GM18499 (cell line): Measurements from ENCODE around the gene SNX10.
A peak's percentile ranks its signal among the peaks of the same experiment; 100 is the strongest.

Experiments
- ATAC-seq: cut with Tn5 transposase; IDR thresholded peaks from one replicate; pipeline ENCODE4 v1.9.1; 2021; ENCODE audit warnings: moderate number of reproducible peaks; ENCODE audit not compliant: insufficient read depth, unreplicated experiment

Gene SNX10

DNA sequence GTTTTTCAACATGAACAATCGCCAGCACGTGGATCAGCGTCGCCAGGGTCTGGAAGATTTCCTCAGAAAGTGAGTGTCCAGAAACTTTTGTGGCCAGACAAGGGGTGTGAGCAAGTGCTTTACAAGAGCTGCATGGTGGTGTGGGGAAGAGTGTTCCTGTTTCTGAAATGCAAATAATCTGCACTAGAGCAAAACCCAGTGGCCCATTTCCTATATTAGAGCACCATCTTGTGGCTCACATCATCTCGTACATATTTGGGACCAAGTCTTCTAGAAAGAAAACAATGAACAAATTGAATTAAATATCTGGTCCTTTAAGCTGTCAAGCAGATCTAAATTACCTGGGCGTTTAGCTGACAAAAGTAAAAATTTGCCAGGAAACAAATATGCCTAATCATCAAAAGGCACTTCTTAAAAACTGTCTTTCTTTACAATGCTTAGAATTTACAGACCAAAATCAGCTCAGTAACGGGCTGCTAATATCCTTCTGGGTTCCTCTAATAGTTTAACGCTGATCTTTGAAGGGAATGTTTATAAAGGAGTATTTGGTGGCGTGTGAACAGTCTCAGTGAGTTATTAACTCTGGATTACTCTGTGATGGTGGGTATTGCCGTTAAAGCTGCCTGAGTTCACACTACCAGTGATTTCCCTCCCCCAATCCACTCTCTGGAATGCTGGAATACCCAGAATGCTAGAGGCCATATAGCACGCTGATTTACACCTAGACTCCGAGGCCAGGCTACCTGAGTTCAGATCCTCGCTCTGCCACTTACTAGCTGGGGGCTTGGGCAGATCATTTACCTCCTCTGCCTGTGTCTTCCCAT lies 73.6 kb downstream of the SNX10 start:
- peak; percentile 78 for ATAC-seq

DNA sequence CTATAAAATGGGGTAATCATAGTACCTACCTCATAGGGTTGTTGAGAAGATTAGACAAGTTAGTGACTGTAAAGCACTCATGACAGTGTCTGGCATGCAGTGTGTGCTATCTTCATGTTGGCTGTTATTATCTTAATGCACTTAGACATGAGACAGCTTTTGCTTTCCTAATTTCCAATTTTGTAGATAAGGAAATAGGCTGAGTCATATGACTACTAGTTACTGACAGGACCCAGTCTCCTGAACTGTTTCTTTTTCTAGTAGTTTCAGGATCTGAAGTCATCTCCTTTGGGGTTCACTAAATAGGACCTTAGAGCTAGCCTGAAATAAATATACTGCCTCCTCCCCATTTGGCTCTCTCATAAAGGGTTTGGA lies 74.2 kb downstream of the SNX10 start:
- ATAC-seq = no peak

- no peak for ATAC-seq
Observed at GRCh38 chr7:26367219-26367711, 75.6 kb downstream of the SNX10 start.

DNA sequence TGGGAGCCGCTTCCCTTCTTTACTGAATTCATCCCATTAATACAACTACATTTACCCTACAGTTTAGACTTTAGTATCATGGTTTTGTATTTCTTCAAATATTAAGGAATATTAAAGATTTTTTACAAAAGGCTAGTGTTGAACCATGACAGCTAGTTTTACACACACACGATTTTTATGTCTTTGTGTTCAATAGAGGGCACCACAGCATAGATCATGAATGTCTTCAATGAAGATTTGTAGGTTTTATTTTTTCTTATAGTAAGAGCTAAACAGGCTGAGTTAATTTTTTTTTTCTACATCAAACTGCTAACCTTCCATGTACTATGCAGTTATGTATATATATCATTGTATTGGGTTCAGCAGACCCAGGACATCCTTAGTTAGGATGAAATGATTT lies 76.9 kb downstream of the SNX10 start:
- ATAC-seq = no peak

DNA sequence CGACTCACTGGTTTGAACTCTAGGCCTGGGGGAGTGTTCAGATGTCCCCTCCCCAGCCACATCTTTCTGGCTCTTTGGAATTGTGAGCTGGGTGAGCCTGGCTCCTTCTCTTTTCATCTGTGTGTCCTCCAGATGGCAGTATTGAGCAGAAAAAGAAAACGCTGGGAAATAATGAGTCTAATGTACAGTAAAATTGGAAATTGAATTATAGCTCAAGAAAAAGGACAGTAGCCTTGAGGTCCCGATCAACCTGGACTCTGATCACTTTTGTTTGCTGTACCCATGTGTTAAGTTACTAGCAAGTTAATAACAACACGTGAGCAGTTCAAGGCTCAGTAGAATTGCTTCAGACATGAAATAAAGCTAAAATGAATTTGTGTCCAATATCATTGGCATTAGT lies 77.9 kb downstream of the SNX10 start:
- no peak for ATAC-seq

- no peak for ATAC-seq
Observed at GRCh38 chr7:26370011-26370410, 78.3 kb downstream of the SNX10 start.

DNA sequence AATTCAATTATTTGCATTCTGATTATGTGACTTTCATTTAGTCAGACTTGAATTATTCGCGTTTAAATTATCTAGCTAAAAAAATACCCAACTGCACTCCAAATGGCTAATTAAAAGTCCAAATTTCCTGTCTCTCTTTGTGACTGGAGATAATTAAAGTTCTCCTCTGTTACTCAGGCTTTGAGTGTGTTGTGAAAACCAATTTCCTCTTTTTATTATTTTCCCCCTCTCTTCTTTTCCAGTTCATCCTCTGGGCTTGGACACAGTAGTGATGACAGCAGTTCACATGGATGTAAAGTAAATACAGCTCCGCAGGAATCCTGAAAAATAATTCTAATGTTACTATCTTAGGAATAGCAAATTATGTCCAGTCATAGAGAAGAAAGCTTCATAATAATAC lies 80.6 kb downstream of the SNX10 start:
- ATAC-seq = no peak

DNA sequence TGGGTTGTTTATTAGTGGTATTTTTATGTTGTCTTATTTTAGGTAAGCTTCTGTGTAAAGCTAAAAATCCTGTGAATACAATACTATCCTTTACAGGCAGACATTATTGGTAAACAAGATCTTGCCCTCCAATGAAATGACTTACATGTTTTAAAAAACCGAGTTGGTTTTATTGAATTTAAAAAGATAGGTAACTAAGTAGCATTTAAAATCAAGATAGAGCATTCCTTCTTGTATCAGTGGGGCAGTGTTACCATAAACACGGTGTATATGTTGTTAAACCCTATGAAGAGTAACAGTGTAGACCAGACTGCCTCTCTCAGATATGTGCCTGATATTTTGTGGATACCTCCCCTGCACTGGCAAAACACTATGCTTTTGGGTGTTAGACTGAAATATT lies 81.0 kb downstream of the SNX10 start:
- ATAC-seq = no peak

DNA sequence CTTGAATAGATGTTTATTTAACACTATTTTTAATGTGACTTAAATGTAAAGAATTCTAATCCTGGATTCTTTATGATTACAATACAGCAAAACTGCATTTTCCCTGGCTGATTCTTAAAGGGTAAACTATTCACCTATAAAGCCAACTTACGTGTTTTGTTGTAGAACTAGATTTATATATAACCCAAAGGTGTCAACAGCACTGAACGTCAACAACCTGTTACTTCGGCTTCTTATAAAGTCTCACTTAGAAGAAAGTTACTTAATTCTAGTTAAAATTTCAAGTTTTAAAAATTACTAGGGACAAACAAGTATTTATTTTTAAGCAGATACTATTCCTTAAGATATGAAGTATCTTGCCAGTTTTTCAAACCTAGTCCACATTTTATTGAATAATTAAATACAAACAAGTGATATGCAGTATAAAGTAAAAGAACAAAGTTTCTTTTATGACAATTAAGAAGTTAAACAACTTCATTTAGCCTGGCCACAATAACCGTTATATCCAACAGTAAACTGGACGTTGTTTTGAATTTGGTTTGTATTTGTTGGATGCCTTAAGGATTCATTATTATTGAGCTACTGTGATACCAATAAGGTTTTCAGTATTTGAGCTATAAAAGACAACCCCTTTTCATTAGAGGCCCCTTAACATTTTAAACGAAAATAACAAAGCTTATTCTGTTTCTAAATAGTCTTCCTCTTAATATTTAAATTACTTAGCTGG lies 83.1 kb downstream of the SNX10 start:
- ATAC-seq = no peak

DNA sequence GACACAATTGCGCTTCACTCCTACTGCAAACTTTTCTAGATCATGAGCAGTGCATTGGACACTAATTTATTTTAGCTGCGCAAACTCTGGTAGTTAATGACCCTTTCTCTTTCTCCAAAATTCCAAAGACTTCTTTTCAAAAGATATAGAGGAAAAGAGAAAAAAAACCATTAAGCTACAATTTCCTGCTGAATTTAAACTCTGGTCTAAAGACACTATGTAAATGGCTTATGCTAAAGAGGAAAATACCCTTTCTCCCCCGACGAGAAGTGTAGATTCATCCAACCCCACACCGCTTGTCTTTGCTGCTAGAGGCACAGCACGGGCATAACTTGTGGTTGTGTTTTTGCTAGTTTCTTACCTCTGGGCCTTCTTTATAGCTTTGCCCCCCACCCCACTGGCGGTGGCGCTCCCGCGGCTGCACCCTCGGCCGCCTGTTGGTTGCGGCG lies 84.1 kb downstream of the SNX10 start:
- no peak for ATAC-seq

DNA sequence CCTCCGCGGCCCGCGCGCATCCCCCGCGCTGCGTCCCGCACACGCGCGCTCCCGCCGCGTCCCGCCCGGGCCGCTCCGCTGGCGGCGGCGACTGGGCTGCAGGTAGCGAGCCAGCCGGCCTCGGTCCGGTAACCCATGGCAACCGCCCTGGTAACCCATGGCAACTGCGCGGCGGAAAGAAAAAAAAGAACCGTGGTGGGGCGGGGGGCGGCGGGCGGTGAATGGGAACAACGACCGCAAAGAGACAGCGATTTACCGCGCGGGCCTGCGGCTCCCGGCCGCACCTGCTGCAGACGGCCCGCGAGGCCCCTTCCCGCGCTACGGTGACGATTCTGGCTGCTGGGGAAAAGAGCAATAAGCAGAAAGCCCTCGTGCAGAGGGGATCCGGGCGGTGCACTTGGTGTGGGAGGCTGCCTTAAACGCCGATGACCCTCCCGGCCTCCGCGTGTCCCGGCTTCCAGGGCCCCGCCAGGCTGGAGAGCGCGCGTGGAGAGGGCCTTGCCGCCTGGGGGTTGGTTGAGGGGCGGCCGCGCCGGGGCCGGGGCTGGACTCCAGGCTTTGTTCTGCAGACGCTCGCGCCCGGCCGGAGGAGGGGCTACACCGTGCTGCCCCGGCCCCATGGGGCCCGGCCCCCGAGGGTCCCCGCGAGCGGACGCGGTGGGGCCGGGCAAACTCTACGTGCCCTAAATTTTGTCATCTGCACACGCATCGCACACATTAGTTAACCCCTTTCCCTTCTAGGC lies 84.7 kb downstream of the SNX10 start:
- no peak for ATAC-seq

DNA sequence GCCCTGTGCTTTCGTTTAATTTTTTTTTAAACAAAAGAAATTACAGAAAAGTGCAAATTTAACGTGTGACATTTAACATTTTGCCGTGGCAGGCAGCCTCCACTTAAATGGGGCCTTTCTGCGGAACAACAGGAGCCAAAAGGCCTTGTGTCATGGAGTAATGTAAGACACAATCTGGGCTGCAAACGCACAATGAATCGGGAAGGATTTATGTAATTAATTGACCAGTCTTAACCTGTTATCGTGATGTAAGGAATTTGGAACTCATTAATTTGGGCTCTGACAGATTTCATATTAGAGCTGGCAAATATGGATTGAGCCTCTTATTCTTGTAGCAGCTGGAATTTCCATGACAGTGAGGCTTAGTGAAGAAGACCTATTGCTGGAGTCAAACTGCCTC lies 86.4 kb downstream of the SNX10 start:
- ATAC-seq = no peak

- no peak for ATAC-seq
Observed at GRCh38 chr7:26379711-26380110, 88.0 kb downstream of the SNX10 start.

DNA sequence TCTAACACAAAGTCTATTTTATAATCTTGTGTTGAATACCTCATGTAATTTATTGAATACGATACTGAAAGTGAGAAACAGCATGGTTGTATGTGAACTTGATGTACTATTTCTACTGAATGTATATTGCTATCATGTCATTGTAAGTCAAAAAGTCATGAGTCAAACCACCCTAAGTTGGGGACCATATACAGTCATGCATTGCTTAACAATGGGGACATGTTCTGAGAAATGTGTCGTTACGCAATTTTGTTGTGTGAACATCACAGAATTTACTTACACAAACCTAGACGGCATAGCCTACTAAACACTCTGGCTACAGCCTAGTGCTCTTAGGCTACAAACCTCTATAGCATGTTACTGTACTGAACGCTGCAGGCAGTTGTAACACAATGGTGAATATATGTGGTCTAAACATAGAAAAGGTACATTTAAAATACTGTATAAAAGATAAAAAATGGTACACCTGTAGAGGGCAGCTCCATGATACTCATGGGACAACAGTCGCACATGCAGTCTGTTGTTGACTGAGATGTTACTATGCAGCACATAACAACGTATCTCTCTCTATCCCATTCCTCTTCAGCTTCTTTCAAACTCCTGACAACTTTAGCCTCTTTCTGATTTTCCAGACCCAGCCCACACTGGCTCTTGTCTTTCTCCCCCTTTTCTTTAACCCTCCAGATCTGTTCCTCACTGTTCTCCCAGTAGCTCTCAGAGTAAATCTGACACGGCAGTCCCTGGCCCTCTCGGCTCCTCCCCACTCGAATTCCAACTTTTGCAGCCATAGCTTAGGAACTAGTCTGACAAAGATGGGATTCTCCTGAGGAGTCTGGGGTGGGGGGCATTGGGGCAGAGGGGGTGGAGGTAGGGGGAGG lies 90.1 kb downstream of the SNX10 start:
- ATAC-seq = no peak

DNA sequence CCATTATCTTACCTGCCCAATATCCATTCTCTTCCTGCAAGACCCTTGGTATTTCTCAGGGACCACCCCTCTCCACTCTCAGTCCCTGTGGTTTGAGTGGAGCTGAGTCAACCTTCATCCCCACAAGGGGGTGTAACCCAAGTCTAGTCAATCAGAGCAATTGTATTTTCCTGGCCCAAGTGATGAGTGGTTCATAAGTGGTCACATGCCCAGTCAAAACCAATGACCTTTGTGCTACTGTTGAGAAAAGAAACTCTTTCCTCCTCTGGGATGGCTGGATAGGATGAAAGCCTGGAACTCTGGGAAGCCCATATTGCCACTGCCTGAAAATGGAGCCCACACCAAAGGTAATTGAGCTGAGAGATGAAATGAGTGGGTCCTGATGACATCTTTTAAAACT lies 93.6 kb downstream of the SNX10 start:
- ATAC-seq = no peak

DNA sequence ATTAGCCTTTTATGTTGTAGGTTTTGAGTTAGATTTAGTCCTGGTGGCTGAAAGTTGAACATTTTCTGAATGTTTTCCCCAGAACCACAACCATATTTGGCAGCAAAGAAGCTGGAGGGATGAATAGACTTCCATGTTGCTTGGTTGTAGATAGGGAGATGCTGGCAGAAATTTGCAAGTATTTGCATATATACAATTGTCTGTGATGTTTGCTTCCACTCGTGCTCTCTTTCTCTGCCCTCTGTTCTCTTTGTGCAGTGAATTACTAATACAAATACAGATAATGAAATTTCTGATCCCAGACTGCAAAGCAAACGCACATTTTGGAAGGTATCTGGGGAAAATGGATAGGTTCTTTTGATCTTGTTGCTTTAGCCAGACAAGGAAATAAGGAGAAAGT lies 96.1 kb downstream of the SNX10 start:
- no peak for ATAC-seq

DNA sequence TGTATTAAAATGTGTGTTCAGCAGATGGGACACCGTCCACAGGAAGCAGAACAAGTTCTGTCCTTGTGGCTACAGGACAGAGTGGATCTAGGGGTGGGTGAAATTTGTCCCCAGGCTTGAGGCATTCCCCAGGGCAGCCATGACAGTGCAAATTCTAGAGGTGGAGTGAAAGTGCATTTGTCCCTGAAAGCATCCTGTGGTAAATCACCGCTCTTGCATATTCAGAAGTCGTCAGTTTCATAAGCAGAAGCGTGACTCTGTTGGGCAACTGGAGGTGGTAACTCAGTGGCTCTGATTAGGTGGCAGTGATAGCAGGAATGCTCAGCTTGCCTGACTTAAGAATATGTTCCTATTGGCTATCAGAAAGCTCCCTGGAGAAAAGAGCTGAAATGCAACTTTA lies 96.6 kb downstream of the SNX10 start:
- ATAC-seq = peak; percentile 63

GRCh38 chr7:26390016-26390415 lies 98.4 kb downstream of the SNX10 start:
- ATAC-seq = no peak

DNA sequence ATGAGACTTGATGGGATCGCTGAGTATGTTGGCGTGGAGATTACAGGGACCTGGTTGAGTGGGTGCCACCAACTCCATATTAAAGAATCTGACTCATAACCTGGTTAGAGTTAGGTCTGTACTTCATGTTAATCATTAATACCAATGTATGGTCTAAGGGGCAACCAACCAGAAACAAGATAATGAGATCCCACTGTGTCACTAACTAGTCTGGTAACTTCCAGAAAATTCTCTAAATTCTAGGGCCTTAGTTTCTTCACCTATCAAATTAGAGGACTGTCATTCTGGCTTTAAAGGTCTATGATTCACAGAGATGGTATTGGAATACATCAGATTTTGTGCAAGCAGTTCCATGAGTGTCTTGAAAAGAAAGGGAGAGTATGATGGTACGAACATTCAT lies 102.2 kb downstream of the SNX10 start:
- ATAC-seq = no peak

DNA sequence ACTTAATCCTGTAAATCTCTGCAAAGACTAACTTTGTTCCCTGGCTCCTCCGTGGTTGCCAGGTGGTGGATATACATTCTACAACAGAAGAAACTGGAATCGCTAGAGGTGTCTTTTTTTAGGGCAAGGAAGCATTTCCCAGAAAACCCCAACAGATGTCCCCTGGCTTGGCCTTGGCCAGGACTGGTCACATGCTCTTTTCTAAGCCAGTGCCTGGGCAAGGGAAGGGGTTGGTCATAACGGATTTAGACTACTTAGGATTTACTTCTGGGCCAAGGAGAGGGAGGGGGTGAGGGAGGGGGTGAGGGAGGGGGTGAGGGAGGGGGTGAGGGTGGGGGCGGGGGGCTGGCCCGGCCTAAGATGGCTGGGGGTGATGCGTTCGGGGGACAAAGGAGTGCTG lies 105.7 kb downstream of the SNX10 start:
- no peak for ATAC-seq
